ENCODE data around the gene HDAC4.

Gene HDAC4

DNA sequence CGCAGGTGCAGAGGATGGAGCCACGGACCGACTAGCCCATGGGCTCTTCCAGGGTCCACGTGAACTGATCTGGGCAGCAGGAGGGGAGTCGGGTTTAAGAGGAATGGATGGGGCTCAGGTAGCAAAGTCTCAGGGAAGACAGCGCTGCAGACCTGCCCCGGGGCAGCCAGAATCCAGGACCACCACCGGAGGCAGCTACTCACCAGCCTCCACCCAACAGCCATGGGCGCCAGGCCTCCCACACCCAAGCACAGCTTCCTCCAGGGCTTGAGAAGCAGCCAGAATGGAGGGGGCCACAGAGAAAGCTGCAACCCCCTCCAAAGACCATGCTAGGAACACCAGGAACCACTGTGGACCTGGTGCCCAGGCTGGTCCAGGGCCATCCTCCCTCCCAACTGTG, 388.6 kb downstream of the HDAC4 start:
- no peak for DNase-seq

DNA sequence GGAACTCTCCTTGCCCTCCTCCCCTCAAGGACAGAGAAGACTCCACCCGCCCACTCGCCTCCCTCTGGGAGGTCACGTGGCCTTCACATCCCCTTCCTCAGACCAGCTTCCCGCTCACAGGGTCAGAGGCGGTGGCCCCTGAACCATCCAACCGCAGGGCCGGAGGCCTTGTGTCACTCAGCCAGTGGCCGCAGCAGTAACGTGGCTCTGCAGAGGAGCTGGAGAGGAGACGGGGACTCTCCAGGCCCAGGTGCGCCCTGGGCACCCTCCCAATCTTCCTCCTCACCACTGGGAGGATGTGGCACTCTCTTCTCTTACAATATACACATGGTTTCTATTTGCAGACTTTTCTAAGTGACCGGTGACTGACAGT, 391.2 kb downstream of the HDAC4 start:
- DNase-seq = peak; percentile 3

DNA sequence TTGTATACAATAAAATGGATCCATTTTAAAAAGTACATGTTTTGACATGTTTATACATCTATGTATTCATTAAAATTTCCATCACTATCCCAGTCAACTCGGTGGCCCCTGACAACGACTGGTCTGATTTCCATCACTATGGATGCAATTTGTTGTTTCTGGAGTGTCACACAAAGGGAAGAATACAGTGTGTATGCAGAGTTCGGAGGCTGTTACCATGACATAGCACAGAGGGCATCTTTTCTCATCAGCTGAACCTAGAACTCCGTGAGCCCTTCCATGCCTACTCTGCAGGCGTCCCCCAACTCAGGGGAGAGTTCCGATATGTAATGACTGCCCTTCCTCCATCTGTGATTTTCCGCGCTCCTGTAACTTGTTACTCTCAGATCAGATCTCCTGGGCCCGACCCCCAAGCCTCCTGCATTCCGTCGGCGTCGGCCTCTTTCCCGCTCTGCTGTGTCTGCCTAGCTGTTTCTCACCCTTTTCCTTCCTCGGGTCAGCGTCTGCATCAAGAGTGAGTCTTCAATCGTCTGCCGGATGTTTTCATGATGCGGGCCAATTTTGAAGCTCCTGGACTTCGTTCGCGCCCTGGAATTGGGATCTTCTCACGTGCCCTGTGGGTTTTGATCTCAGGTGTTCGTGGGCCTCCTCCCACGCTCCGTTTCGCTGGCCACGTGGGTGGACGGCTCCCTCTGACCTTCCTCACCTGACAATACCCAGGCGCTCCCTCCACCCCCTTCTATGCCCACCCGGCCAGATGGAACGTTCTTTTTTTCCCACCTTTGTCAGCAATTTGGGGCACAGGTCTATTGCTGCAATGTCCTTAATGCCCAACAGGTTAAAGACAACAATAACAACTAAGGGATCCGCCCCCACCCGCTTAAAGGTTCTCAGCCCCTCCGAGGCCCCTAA, 391.9 kb downstream of the HDAC4 start:
- no peak for DNase-seq

DNA sequence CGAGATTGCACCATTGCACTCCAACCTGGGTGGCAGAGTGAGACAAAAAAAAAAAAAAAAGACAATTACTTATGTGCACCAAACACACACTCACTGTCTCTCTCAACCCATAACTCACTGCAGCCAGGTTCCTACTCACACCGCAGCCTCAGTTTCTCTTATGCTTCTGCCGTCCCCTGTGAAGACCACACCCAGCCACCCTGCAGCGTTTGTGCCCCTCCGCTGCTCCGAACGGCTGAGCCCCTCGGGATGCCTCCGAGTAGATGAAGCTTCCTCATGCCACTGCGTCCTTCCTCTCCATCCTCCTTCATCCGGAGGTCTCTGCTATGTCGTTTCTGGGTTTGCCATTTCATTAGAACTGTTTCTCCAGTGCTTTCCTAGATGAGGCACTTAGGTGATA, 392.8 kb downstream of the HDAC4 start:
- no peak for DNase-seq

DNA sequence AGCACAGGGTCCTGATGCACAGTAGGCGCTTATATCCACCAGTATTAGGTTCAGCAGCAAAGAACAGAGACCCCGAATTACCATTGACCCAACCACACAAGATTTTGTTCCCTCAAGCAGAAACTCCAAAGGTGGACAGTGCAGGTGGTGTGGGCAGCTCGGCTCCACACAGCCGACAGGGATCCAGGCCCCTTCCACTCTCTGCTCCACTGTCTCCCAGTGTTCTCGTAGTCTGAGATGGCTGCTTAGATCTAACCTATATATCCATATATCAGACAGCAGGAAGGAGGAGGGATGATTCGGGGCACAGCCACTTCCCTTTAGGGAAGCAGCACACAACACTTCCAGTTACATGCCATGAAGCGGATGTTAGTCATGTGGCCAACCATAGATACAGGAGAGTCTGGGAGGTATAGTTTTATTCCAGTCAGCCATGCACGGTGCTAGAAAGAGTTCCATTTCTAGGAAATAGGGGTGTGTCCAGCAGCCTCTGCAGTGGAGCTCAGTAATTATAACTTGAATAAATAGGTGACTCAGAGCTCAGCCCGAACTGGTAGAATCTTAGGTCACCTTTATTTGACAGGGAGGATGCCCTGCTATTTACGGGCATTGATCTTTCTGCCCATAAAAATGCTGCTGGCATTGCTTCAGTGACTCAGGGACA, 394.1 kb downstream of the HDAC4 start:
- no peak for DNase-seq

DNA sequence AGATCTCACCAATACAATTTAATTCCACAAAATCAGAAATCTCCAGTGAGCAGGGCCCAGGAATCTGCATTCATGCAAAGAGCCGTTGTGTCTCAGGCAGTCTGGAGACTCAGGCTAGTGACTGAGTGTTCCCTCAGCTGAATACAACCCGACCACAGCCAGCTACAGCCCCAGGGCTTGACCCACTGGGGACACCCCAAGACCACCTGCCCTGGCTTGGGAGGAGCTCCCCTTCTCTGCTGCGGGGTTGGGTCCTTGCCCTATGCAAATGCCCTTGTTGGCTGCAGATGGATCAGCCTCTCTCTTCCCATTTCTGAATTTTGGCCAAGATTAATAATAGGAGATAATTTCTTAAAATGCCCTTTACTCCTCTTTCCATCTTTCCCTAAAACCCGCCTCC, 395.2 kb downstream of the HDAC4 start:
- DNase-seq = no peak

DNA sequence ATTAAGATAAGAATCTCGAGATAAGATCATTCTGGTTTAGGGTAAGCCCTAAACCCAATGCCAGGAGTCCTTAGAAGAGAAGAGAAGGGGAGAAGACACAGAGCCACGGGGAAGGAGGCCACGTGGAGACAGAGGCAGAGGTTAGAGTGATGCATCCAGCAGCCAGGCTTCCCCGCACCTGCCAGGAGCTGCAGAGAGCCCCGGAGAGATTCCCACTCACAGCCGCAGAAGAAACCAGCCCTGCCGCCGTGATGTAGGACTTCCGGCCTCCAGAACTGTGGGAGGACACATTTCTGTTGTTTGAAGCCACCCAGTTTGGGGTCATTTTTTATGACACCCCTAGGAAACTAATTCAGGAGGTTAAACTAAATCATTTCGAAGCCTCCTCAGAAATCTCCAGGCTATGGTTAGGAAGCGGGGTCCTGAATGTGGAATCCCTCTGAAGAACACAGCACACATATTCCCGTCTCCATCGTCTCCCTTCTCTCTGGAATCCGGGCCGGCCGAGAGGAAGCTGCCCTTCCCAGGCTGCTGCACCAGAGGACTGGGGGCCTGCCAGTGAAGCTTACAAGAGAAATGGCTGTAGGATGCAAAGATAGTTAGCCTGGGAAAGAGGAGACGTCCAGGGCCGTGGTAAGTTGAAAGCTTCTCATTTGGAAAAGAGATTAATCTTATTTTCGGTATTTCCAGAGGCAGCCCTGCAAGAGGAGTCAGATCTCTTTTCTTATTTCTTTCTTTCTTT, 396.4 kb downstream of the HDAC4 start:
- DNase-seq = no peak

DNA sequence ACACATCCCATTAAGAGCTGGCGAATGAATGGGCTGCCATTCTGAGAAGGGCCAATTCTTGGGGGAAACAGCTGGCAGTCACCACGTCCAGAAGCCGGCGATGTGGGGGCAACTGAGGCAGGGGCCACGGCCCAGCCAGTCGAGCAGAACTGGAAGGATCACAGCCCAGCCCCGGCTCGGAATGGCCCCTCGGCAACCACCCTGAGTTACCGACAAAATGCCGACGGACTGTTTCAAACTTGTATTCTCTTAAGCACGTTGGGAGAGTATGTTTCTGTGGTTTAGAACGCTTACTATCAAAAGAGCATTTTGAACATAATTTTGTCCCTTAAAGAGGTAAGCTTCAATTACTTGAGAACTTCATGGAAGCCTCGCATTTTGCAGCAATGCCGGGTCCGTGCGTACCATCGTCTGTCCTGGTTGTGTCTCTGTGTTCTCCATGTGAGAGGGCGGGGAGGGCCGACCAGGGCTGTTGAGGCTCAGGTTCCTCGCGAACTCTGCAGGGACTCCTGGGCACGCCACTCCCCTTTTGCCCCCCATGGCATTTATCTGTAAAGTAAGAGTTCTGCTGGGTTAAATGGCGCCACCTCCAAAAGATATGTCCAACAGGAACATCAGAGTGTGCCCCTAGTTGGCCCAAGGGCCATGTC, 397.1 kb downstream of the HDAC4 start:
- no peak for DNase-seq

DNA sequence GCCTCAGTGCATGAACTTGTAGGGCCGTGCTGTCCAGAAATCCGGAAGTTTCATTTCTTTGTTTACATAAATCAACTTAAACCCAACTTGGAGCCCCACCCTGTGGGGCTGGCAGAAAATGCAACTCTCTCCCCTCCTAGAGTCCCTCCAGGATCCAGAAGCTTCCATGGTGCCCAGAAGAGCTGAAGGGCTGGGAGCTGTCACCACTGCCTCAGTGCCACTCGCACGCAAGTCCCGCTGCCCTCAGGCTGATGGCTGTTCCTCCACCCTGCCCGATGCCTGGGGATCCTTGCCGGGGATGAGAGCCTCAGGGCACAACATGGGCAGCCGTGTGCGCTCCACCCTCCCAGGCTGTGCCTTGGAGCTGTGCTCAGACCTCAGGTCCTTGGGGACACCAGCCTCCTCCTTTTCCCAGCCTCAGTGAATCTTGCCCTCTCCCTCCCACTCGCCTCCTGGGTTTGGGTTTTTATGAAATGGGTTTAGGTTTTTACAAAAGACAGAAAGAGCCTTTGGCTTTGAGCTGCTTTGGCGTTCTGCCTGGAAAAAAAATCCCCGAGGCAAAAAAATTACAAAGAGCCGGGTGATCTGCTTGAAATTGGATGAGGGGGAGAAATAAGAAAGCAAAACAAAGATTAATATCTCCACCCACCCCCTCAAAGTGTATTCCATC, 397.7 kb downstream of the HDAC4 start:
- DNase-seq = no peak

DNA sequence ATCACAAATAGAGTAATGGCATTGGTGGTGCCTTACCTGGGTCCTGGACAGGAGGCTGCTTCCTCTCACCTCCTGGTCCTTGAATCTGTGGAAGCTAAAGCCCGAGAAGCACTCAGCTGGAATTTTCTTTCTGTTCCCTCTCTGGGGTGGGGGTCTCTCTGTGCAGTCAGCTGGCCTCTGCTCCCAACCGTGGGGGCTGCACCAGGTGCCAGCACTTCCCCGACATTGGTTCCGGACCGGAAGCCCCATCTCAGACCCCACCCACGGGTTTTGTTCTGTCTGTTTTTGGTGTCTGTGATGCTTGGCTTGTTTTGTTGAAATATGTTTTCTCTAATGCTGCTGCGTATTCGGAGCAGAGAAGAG, 398.2 kb downstream of the HDAC4 start:
- DNase-seq = no peak

DNA sequence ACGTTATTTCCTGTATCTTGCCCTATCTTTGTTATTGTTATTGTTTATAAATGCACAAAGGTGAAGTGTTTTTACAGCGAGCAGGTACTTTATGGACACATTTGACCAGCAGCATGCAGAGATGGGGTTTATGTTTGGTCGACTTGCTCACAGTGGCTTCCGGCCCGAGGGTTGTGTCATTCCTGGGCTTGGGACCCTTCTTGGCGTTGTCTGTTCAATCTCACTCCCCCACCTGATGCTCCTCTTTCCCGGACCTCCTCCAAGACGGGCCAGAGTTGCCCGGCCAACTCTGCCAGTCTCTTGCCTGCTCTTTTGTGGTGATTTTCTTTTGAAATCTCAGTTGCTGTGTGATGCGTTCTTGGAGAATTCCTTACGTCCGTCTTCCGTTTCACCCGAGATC, 399.0 kb downstream of the HDAC4 start:
- DNase-seq = no peak

DNA sequence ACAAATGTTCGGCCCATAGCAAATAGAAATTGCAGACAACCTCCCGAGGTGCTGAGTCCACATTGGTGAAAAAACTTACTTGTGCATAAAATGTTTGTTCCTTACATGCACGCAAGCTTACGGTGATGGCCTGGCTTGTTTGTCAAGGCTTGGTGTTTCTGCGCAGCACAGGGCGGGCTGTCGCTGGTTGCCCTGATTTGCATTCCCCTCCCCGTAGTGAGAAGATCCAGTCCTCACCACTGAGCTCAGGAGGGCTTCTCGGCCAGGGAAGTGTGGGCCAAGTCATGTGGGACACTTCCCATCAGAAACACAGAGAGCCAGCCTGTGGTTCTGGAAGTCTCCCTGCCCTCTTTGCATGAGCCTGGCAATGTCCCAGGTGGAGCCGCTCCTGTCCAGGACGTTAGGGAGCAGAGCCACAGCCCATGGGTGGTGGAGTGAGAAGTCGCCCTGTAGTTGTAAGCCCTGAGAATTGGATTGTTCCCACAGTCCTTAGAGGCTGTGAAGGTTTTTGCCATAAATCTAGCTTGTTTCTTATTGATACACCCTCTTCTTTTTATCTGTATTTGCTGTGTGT, 400.2 kb downstream of the HDAC4 start:
- no peak for DNase-seq

DNA sequence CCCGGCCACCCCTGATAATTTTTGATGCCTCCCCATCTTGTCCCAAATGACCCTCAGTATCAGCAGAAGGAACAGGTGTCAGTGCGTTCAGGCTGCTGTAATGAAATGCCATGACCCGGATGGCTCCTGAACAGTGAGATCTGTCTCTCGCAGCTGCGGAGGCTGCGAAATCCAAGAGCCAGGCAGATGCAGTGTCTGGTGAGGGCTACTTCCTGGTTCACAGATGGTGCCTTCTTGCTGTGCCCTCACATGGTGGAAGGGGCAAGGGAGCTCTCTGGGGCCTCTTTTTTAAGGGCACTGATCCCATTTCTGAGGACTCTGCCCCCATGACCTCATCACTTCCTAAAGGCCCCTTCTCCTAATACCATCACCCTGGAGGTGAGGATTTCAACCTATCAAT, 400.7 kb downstream of the HDAC4 start:
- DNase-seq = no peak

DNA sequence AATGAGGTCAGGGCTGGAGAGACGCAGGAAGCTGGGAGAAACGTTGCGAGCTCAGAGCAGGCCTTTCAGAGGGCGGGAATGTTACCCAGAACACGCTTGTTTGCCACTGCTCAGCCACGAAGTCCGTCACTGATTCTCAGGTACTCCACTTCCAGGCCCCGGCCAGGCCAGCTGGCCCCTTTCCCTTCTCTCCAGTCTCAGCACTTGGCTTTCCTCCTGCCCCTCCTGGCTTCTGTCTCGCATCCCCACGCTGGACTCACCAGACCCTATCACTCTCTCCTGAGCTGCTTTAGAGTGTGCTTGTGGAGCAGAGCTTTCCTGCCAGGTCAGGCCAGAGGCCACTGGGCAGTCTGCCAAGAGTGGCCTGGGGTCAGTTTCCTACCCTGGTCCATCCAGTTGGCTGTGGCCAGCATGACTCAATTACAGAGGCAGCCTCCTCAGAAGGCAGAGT, 401.5 kb downstream of the HDAC4 start:
- DNase-seq = no peak

DNA sequence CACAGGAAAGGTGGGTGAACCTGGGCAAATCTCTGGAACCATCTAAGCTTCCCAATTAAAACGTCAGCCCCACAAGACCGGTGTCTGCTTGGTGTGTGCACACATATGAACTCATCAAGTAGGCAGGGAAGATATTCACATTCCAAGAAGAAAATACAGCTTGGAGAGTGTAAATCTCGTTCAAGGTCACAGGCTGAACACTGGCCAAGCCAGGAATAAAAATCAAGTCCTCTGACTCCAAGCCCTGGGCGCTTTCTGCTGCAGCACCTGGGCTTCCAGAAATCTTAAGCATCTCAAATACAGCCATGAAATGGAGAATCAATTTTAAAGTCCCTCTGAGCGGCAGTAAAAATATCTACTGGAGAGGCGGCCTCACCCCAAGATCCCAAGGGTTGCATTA, 402.0 kb downstream of the HDAC4 start:
- no peak for DNase-seq

Data from NCI-H510A treated with DMSO at 0.1 percent for 48 hours (cell line).